ENCODE results near the gene SENP5. TPM values are rescaled to one million over a fixed set of nuclear protein-coding genes. Genes with fewer than 3 reads are reported as not detected.

Gene SENP5
- total RNA-seq, 4 donors from 2014 or later, result 21.4 to 42.7 (median 31.7) TPM

- in situ Hi-C loops (cut with MboI; ENCODE audit: low sequenced_read_pairs in 4 of 4), result no loop called here
- Histone ChIP-seq H3K4me3 (no peak overlapping the region), H3K9me3 (no peaks in the 10 kb centered on the region), H3K27me3 (no peaks in the 10 kb centered on the region), H3K27ac (no peak overlapping the region), H3K36me3 (peaks cover 0 to 4% of the 10 kb centered on the region in 2 donors), H3K4me1 (peaks cover 11 to 28% of the 10 kb centered on the region in 2 donors)
- no peak for DNase-seq
- TF ChIP-seq, protein P1, sequence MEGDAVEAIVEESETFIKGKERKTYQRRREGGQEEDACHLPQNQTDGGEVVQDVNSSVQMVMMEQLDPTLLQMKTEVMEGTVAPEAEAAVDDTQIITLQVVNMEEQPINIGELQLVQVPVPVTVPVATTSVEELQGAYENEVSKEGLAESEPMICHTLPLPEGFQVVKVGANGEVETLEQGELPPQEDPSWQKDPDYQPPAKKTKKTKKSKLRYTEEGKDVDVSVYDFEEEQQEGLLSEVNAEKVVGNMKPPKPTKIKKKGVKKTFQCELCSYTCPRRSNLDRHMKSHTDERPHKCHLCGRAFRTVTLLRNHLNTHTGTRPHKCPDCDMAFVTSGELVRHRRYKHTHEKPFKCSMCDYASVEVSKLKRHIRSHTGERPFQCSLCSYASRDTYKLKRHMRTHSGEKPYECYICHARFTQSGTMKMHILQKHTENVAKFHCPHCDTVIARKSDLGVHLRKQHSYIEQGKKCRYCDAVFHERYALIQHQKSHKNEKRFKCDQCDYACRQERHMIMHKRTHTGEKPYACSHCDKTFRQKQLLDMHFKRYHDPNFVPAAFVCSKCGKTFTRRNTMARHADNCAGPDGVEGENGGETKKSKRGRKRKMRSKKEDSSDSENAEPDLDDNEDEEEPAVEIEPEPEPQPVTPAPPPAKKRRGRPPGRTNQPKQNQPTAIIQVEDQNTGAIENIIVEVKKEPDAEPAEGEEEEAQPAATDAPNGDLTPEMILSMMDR (IDR thresholded peaks at IDR 0.05 in 4 of 5, conservative IDR thresholded peaks at IDR 0.05 in 1 of 5), result no peak
- TF ChIP-seq POLR2A (IDR thresholded peaks at IDR 0.05), result no peak
- no peak for ATAC-seq
- intact Hi-C loops (cut with DNase I; ENCODE audit: low total_unique reads), result no loop called here
These were observed 27.0 kb downstream of the SENP5 start for GRCh38 chr3:196894557-196895295.

- H3K36me3 ChIP-seq, result peaks cover 0 to 15% of the 10 kb centered on the region in 2 donors
- peaks cover 0 to 13% of the 10 kb centered on the region in 2 donors for H3K4me1 ChIP-seq
- ATAC-seq (no peak), DNase-seq (no peak)
- intact Hi-C loops (cut with DNase I; ENCODE audit: low total_unique reads), result no loop called here
- TF ChIP-seq, protein P1 (IDR thresholded peaks at IDR 0.05 in 4 of 5, conservative IDR thresholded peaks at IDR 0.05 in 1 of 5), result no peak
- TF ChIP-seq POLR2A (IDR thresholded peaks at IDR 0.05), result no peak
- H3K27ac ChIP-seq, result no peak overlapping the region
- no peaks in the 10 kb centered on the region for H3K9me3 ChIP-seq
- H3K4me3 ChIP-seq, result no peak overlapping the region
- in situ Hi-C loops (cut with MboI; ENCODE audit: low sequenced_read_pairs in 4 of 4), result no loop called here
- no peaks in the 10 kb centered on the region for H3K27me3 ChIP-seq
These were observed 28.5 kb downstream of the SENP5 start for GRCh38 chr3:196896229-196896628.

DNA sequence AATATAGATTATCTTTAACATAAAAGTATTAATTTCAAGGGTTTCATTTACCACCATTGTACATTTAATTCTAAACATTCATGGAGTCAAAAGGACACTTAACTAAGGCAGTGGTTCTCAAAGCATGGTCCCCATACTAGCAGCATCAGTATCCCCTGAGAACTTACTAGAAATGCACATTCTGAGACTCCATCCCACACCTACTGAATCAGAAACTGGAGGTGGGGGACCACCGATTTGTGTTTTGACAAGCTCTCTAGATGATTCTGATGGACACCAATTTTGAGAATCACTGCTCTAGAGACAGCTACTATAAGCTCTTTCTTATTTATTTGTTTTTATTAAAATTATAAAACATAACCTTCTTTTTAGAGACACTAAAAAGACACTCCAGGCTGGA, 34.0 kb downstream of the SENP5 start:
- Histone ChIP-seq H3K27ac (no peak overlapping the region), H3K4me1 (peaks cover 0 to 6% of the 10 kb centered on the region in 2 donors), H3K9me3 (no peaks in the 10 kb centered on the region), H3K4me3 (no peak overlapping the region), H3K36me3 (peaks cover 0 to 62% of the 10 kb centered on the region in 2 donors), H3K27me3 (no peaks in the 10 kb centered on the region)
- DNase-seq (no peak), ATAC-seq (no peak)
- TF ChIP-seq, protein P1 (IDR thresholded peaks at IDR 0.05 in 4 of 5, conservative IDR thresholded peaks at IDR 0.05 in 1 of 5), result no peak
- no peak for TF ChIP-seq POLR2A (IDR thresholded peaks at IDR 0.05)
- intact Hi-C loops (cut with DNase I; ENCODE audit: low total_unique reads), result no loop called here
- in situ Hi-C loops (cut with MboI; ENCODE audit: low sequenced_read_pairs in 4 of 4), result no loop called here

DNA sequence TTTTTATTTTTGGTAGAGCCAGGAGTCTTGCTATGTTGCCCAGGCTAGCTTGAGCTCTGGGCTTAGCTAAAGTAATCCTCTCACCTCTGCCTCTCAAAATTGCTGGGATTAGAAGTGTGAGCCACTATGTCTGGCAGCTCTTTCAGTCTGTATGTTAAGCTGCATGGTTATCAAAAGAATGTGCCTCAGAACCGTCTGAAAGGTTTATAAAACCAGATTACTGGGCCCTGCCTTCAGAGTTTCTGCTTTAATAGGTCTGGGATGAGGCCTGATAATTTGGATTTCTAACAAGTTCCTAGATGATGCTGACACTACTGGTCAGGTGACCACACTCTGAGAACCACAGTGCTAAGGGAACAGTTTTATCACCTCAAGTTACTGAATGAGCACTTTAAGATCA, 34.6 kb downstream of the SENP5 start:
- intact Hi-C loops (cut with DNase I; ENCODE audit: low total_unique reads) (no loop called here), in situ Hi-C loops (cut with MboI; ENCODE audit: low sequenced_read_pairs in 4 of 4) (no loop called here)
- Histone ChIP-seq H3K9me3 (no peaks in the 10 kb centered on the region), H3K27ac (peak overlapping the region in 2 of 4 donors; percentile 11 to 26), H3K27me3 (no peaks in the 10 kb centered on the region), H3K36me3 (peaks cover 0 to 67% of the 10 kb centered on the region in 2 donors), H3K4me1 (peaks cover 0 to 6% of the 10 kb centered on the region in 2 donors), H3K4me3 (no peak overlapping the region)
- DNase-seq (no peak), ATAC-seq (no peak)
- TF ChIP-seq, protein P1 (IDR thresholded peaks at IDR 0.05 in 4 of 5, conservative IDR thresholded peaks at IDR 0.05 in 1 of 5), result no peak
- TF ChIP-seq POLR2A (IDR thresholded peaks at IDR 0.05), result no peak
